ENCODE results near the gene AATF.

DNA sequence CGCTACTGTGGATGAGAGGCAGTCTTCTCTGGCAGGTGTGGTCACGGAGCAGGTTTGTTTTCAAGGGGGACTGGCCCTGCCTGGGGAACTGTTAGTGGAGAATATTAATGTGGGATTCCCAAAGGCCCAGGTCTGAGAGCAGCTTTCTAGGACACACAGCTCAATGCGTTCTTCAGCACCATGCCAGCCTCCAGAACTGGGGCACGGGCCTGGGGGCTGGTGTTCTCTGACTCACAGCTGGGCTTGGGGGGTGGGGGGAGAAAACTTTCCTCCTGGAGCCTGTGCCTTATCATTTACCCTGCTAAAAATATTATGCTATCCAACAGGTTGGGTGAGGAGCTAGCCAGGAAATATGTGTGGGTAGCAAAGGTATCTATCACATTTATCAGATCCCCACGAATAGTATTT is 24.9 kb upstream of the AATF start:
- no peak for TF ChIP-seq POLR2AphosphoS5 (IDR thresholded peaks at IDR 0.05)
- TF ChIP-seq EP300 (conservative IDR thresholded peaks at IDR 0.05; ENCODE audit: poor library complexity, severe bottlenecking) = no peak
- TF ChIP-seq, protein P1, sequence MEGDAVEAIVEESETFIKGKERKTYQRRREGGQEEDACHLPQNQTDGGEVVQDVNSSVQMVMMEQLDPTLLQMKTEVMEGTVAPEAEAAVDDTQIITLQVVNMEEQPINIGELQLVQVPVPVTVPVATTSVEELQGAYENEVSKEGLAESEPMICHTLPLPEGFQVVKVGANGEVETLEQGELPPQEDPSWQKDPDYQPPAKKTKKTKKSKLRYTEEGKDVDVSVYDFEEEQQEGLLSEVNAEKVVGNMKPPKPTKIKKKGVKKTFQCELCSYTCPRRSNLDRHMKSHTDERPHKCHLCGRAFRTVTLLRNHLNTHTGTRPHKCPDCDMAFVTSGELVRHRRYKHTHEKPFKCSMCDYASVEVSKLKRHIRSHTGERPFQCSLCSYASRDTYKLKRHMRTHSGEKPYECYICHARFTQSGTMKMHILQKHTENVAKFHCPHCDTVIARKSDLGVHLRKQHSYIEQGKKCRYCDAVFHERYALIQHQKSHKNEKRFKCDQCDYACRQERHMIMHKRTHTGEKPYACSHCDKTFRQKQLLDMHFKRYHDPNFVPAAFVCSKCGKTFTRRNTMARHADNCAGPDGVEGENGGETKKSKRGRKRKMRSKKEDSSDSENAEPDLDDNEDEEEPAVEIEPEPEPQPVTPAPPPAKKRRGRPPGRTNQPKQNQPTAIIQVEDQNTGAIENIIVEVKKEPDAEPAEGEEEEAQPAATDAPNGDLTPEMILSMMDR (IDR thresholded peaks at IDR 0.05; ENCODE audit: poor library complexity, severe bottlenecking) = no peak
- no peak for TF ChIP-seq EZH2 (IDR thresholded peaks at IDR 0.05; ENCODE audit: borderline replicate concordance, insufficient read depth, low read length, poor library complexity, severe bottlenecking)
- TF ChIP-seq, protein P2, sequence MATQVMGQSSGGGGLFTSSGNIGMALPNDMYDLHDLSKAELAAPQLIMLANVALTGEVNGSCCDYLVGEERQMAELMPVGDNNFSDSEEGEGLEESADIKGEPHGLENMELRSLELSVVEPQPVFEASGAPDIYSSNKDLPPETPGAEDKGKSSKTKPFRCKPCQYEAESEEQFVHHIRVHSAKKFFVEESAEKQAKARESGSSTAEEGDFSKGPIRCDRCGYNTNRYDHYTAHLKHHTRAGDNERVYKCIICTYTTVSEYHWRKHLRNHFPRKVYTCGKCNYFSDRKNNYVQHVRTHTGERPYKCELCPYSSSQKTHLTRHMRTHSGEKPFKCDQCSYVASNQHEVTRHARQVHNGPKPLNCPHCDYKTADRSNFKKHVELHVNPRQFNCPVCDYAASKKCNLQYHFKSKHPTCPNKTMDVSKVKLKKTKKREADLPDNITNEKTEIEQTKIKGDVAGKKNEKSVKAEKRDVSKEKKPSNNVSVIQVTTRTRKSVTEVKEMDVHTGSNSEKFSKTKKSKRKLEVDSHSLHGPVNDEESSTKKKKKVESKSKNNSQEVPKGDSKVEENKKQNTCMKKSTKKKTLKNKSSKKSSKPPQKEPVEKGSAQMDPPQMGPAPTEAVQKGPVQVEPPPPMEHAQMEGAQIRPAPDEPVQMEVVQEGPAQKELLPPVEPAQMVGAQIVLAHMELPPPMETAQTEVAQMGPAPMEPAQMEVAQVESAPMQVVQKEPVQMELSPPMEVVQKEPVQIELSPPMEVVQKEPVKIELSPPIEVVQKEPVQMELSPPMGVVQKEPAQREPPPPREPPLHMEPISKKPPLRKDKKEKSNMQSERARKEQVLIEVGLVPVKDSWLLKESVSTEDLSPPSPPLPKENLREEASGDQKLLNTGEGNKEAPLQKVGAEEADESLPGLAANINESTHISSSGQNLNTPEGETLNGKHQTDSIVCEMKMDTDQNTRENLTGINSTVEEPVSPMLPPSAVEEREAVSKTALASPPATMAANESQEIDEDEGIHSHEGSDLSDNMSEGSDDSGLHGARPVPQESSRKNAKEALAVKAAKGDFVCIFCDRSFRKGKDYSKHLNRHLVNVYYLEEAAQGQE (IDR thresholded peaks at IDR 0.05; ENCODE audit: borderline replicate concordance) = no peak
- no peak for TF ChIP-seq RAD21 (conservative IDR thresholded peaks at IDR 0.05)
- no peak for TF ChIP-seq TAF1 (IDR thresholded peaks at IDR 0.05; ENCODE audit: low read depth)
- no peak for TF ChIP-seq SMC3 (conservative IDR thresholded peaks at IDR 0.05; ENCODE audit: poor library complexity)
- no peak for TF ChIP-seq MXI1 (conservative IDR thresholded peaks at IDR 0.05; ENCODE audit: poor library complexity, severe bottlenecking)
